Erythroblast (primary cell): ENCODE measurements around the gene CEP250.

Source experiments
- GATA1 ChIP-seq: IDR thresholded peaks from 2 replicates; pipeline ENCODE4 v1.6.1; 2011; ENCODE audit warnings: low read depth, mild to moderate bottlenecking, control low read depth, low read length, moderate library complexity
- POLR2A ChIP-seq: IDR thresholded peaks from 2 replicates; pipeline ENCODE4 v1.6.1; 2011; ENCODE audit warnings: mild to moderate bottlenecking, low read length

DNA sequence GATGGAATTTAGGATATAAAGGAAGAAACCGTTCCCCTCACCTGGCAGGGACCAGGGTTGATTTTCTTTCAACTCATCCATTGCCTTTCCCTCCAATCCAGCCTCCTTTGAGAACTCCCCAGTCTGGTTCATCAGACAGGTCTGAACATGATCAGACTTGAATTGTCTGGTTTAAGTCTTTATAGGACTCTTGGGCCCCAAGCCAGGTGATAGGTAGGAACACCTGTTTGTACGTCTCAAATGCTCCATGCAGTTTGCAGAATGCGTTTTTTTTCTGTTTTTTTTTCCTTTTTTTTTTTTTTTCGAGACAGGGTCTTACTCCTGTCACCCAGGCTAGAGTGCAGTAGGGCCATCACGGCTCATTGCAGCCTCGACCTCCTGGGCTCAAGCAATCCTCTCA lies 4.1 kb upstream of the CEP250 start:
- TF ChIP-seq POLR2A (no peak), GATA1 (no peak)
